GM12875 (cell line): ENCODE measurements around the gene BMERB1.
"Not testable (repeated sequence)": the region's sequence is repeated elsewhere in the genome, so short reads cannot be mapped to it uniquely, and the experiment has no call there.

Experiments
- H3K4me3 ChIP-seq: one replicate; pipeline ENCODE4 v1.5.1; 2011; ENCODE audit warnings: low read depth, low read length, control low read depth
- TF ChIP-seq, protein P1 (sequence below): IDR thresholded peaks from 2 replicates; pipeline ENCODE4 v1.5.1; 2011; ENCODE audit warnings: low read depth, mild to moderate bottlenecking, control low read depth, inconsistent platforms, low read length, moderate library complexity, borderline replicate concordance; ENCODE audit not compliant: insufficient read depth

The BMERB1 gene

DNA sequence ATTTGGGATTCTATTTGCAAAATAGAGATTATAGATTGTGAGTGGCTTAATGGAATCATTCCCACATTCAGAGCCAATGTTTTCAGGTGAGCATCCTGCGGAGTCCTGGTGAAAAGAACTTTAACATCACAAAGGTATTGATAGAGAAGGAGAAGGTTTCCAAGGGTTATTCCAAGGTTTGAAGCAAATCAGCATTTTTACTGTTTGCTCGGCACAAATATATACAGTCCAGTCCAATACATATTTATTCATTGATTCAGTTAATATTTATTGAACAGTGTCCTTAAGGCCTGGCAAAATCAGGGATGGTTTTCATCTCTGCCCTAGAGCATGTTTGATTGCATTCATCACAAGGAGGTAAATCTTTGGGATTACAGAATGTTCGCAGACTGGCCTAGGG is 32.4 kb upstream of the BMERB1 start:
- H3K4me3 ChIP-seq, result no peak overlapping the region
- TF ChIP-seq, protein P1, sequence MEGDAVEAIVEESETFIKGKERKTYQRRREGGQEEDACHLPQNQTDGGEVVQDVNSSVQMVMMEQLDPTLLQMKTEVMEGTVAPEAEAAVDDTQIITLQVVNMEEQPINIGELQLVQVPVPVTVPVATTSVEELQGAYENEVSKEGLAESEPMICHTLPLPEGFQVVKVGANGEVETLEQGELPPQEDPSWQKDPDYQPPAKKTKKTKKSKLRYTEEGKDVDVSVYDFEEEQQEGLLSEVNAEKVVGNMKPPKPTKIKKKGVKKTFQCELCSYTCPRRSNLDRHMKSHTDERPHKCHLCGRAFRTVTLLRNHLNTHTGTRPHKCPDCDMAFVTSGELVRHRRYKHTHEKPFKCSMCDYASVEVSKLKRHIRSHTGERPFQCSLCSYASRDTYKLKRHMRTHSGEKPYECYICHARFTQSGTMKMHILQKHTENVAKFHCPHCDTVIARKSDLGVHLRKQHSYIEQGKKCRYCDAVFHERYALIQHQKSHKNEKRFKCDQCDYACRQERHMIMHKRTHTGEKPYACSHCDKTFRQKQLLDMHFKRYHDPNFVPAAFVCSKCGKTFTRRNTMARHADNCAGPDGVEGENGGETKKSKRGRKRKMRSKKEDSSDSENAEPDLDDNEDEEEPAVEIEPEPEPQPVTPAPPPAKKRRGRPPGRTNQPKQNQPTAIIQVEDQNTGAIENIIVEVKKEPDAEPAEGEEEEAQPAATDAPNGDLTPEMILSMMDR, result no peak

DNA sequence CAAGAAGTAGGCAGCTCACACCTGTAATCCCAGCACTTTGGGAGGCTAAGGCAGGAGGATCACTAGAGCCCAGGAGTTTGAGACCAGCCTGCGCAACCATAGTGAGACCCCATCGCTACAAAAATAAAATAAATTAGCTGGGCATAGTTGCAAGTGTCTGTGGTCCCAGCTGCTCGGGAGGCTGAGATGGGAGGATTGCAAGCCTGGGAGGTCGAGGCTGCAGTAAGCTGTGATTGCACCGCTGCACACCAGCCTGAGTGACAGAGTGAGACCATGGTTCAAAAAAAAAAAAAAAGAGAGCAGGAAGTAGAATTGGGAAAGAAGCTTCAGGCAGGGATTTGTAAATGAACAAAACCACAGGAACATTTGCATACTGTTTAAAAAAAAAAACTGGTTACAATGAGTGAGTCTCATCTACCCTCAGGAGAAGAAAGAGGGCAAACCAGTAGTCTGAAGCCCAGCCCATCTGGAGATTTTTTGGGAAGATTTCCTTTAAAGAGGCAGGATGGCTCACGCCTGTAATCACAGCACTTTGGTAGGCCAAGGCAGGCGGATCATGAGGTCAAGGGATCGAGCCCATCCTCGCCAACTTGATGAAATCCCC is 30.9 kb upstream of the BMERB1 start:
- TF ChIP-seq, protein P1, result no peak
- H3K4me3 ChIP-seq, result no peak overlapping the region

DNA sequence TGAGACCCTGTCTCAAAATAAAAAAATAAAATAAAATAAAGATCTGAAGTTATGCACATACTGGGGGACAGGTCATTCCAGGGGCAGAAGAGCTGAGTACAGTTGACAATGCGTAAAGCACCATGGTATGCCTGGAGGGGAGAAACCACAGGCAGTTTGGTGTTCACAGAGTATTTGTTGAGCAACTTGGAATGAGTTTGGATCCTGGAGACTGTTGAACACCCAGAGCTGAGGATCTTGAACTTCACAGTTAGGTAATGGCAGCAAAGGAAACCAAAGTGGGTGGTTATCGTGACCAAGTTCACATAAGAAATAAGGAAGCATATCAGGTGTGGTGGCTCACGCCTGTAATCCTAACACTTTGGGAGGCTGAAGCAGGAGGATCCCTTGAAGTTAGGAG is 30.3 kb upstream of the BMERB1 start:
- H3K4me3 ChIP-seq, result not testable (repeated sequence)

DNA sequence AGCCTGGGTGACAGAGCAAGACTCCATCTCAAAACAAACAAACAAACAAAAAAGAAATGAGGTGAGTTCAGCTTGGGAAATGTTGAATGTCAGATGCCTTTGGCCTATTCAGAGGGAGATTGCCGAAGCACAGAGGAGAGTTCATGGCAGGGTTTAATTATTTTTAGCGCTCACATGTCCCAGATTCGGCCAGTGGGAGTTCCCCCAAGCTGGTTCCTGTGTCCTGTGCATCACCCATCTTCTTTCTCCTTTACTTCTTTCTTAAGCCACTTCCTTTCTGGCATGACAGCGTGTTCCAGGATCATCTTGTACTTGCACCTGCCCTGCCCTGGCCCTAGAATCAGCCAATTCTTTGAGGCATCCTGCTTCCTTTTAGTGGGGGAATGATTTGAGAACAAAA is 29.6 kb upstream of the BMERB1 start:
- TF ChIP-seq, protein P1, result no peak
- H3K4me3 ChIP-seq, result no peak overlapping the region

DNA sequence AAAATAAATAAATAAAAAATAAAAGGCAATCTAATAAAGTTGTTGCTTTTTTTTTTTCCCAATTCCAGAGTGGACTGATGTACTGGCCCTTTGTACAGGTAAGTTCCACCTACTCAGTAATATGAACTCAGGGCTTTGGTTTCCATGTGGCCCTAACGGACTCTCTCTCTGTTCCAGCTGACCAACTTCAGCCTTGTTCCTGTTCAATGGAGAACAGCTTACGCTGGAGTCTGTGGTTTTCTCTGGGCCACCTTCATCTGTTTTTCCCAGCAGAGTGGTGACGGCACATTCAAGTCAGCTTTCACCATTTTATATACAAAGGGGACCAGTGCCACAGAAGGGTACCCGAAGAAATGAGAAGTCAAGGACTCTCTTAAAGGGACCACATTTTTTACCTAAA is 26.6 kb upstream of the BMERB1 start:
- not testable (repeated sequence) for H3K4me3 ChIP-seq

DNA sequence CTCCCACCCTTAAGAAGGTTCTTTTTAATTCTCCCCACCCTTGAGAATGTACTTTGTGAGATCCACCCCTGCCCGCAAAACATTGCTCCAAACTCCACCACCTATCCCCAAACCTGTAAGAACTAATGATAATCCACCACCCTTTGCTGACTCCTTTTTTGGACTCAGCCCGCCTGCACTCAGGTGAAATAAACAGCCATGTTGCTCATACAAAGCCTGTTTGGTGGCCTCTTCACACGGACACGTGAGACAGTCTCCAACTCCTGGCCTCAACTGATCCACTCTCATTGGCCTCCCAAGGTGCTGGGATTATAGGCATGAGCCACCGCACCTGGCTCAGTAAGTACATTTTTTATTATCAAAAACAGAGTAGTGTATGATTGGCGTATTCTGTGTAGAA is 24.9 kb upstream of the BMERB1 start:
- not testable (repeated sequence) for H3K4me3 ChIP-seq

DNA sequence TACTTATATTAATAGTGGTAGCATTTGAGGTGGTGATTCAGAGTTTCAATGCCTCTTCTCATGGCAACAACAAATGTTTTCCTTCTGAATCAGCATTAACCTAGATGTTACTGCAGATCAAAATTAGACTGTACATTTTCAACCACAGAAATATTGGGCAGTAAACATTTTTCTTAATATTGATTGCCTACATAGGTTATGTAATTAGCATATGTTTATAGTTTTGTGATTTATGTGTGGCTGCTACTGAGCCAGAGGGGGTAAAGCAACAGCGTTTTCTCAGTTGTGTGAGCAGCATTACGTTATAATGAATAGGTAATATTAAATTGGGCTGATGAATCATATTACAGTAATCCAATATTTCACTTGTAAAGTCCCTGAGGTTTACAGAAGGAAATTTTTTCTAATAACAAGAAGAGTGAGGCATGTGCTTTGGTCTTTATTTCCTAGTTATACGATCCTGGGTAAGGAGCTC is 18.8 kb upstream of the BMERB1 start:
- no peak overlapping the region for H3K4me3 ChIP-seq

DNA sequence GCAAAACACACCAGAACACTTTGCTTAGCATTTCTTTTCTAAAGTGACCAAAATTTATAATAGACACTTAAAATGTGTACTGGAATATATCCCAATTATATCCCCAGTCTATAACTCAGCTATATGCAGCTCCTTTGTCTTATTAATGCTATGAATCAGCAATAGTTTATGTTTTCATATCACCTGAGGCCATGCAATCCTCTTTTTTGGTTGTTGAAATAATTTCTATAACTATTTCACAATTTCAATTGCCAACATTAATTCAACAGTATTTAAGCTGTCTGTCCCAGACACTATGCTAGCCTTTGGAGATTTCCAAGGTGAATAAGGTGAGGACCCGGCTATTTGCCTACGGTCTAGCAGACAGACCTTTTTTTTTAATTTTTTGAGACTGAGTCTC is 17.2 kb upstream of the BMERB1 start:
- no peak overlapping the region for H3K4me3 ChIP-seq
- TF ChIP-seq, protein P1, result no peak

More for the DNA sequence above, 18.8 kb upstream of the BMERB1 start:
- TF ChIP-seq, protein P1, result no peak

DNA sequence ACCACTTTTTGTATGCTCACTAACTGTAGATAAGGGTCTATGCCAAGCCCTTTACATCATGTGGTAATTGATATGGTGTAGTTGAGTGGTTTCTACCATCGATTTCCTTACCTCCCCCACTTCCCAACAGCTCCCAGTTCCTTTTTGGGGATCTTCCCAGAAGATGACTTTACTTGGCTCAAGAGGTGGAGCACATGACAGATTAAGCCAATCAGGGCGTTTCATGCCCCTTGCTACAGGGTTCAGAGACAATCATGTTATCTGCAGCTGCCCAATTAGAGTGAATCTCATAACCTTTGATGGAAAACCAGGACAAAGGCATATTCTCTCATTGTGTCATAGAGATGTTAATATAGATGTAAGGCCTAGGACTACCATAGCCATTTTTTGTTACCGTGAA is 16.2 kb upstream of the BMERB1 start:
- H3K4me3 ChIP-seq, result no peak overlapping the region
- TF ChIP-seq, protein P1, result no peak

DNA sequence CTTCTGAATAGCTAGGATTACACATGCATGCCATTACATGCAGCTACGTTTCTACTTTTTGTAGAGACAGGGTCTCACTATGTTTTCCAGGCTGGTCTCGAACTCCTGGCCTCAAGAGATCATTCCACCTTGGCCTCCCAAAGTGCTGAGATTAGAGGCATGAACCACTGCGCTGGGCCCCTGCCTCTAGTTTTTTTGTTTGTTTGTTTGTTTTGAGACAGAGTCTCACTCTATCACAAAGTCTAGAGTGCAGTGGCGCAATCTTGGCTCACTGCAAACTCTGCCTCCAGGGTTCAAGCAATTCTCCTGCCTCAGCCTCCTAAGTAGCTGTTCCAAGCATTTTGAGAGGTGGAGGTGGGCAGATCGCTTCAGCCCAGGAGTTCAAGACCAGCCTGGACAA is 12.7 kb upstream of the BMERB1 start:
- not testable (repeated sequence) for H3K4me3 ChIP-seq
